ENCODE results near the gene BET1L.
"Not testable (repeated sequence)": the region's sequence is repeated elsewhere in the genome, so short reads cannot be mapped to it uniquely, and the experiment has no call there.

The BET1L gene

GRCh38 chr11:180242-180641 lies 27.0 kb downstream of the BET1L start:
- H3K27me3 Mint-ChIP-seq; H3K36me3 Mint-ChIP-seq; H3K4me3 Mint-ChIP-seq; ATAC-seq (ENCODE audit: low read depth); DNase-seq (ENCODE audit: low spot score in 2 of 2); H3K9me3 Mint-ChIP-seq; H3K4me1 Mint-ChIP-seq; H3K27ac Mint-ChIP-seq: not testable (repeated sequence)
